Measurements from ENCODE around the gene CCT6B. TPM values are rescaled to one million over a fixed set of nuclear protein-coding genes. Genes with fewer than 3 reads are reported as not detected.

Gene CCT6B
- total RNA-seq, 4 donors from 2014 or later: 2.4 to 4.6 (median 4.0) TPM

- ATAC-seq (ENCODE audit: low FRiP score) (peak; percentile 95), DNase-seq (ENCODE audit: low spot score) (no peak)
- TF ChIP-seq CTCF (IDR thresholded peaks at IDR 0.05): no peak
These were observed 19.6 kb upstream of the CCT6B start for GRCh38 chr17:34980681-34981537.

- ATAC-seq (ENCODE audit: low FRiP score): peak; percentile 95
These were observed 19.1 kb upstream of the CCT6B start, which contains the start of gene LIG3 for GRCh38 chr17:34980353-34980680. LIG3 (plus strand) TSS chr17:34980512; CDS start chr17:34983006, 2,494 bp downstream.

GRCh38 chr17:34979650-34980352 is 18.5 kb upstream of the CCT6B start:
- TF ChIP-seq CTCF (IDR thresholded peaks at IDR 0.05): no peak
- DNase-seq (ENCODE audit: low spot score) (no peak), ATAC-seq (ENCODE audit: low FRiP score) (no peak)

More at GRCh38 chr17:34980353-34980680, 19.1 kb upstream of the CCT6B start, which contains the start of gene LIG3:
- peak; percentile 73 for DNase-seq (ENCODE audit: low spot score)
- TF ChIP-seq CTCF (IDR thresholded peaks at IDR 0.05): no peak

GRCh38 chr17:34979153-34979552 is 17.9 kb upstream of the CCT6B start:
- ATAC-seq (ENCODE audit: low FRiP score) (no peak), DNase-seq (ENCODE audit: low spot score) (no peak)
- TF ChIP-seq CTCF (IDR thresholded peaks at IDR 0.05): no peak

GRCh38 chr17:34974794-34975785 is 13.8 kb upstream of the CCT6B start:
- DNase-seq (ENCODE audit: low spot score) (no peak), ATAC-seq (ENCODE audit: low FRiP score) (no peak)
- no peak for TF ChIP-seq CTCF (IDR thresholded peaks at IDR 0.05)

- DNase-seq (ENCODE audit: low spot score) (no peak), ATAC-seq (ENCODE audit: low FRiP score) (no peak)
- TF ChIP-seq CTCF (IDR thresholded peaks at IDR 0.05): no peak
These were observed 12.9 kb upstream of the CCT6B start for GRCh38 chr17:34974179-34974578.

All from omental fat pad (tissue), 4 donors.